Measurements from ENCODE around the gene ZNF740. TPM values are rescaled to one million over a fixed set of nuclear protein-coding genes. Genes with fewer than 3 reads are reported as not detected.
A peak's percentile ranks its signal among the peaks of the same experiment; 100 is the strongest.

The ZNF740 gene
- total RNA-seq, 2 donors from 2014 or later = 5.9 to 7.4 TPM

- H3K36me3 ChIP-seq = no peaks in the 10 kb centered on the region
- TF ChIP-seq, protein P1, sequence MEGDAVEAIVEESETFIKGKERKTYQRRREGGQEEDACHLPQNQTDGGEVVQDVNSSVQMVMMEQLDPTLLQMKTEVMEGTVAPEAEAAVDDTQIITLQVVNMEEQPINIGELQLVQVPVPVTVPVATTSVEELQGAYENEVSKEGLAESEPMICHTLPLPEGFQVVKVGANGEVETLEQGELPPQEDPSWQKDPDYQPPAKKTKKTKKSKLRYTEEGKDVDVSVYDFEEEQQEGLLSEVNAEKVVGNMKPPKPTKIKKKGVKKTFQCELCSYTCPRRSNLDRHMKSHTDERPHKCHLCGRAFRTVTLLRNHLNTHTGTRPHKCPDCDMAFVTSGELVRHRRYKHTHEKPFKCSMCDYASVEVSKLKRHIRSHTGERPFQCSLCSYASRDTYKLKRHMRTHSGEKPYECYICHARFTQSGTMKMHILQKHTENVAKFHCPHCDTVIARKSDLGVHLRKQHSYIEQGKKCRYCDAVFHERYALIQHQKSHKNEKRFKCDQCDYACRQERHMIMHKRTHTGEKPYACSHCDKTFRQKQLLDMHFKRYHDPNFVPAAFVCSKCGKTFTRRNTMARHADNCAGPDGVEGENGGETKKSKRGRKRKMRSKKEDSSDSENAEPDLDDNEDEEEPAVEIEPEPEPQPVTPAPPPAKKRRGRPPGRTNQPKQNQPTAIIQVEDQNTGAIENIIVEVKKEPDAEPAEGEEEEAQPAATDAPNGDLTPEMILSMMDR (IDR thresholded peaks at IDR 0.05) = no peak
- H3K4me3 ChIP-seq = no peak overlapping the region
- no peaks in the 10 kb centered on the region for H3K9me3 ChIP-seq
- no peaks in the 10 kb centered on the region for H3K27me3 ChIP-seq
- no peak overlapping the region for H3K27ac ChIP-seq
- H3K4me1 ChIP-seq = peaks cover 0 to 44% of the 10 kb centered on the region in 2 donors
- no peak for DNase-seq (ENCODE audit: low spot score)
Observed at GRCh38 chr12:53230108-53230845, 49.8 kb downstream of the ZNF740 start.

GRCh38 chr12:53231671-53231920, 51.1 kb downstream of the ZNF740 start:
- Histone ChIP-seq H3K4me1 (peaks cover 0 to 44% of the 10 kb centered on the region in 2 donors), H3K27me3 (no peaks in the 10 kb centered on the region), H3K27ac (peak overlapping the region; percentile 75 to 79), H3K4me3 (peak overlapping the region; percentile 43 to 73), H3K9me3 (no peaks in the 10 kb centered on the region), H3K36me3 (no peaks in the 10 kb centered on the region)
- TF ChIP-seq, protein P1 (IDR thresholded peaks at IDR 0.05) = no peak
- no peak for DNase-seq (ENCODE audit: low spot score)

- H3K4me1 ChIP-seq = peaks cover 0 to 44% of the 10 kb centered on the region in 2 donors
- peak within 1 kb of the TSS; percentile 75 to 79 for H3K27ac ChIP-seq
- H3K27me3 ChIP-seq = no peaks in the 10 kb centered on the region
- H3K9me3 ChIP-seq = no peaks in the 10 kb centered on the region
- H3K36me3 ChIP-seq = no peaks in the 10 kb centered on the region
- peak; percentile 75 for DNase-seq (ENCODE audit: low spot score)
- TF ChIP-seq, protein P1 (IDR thresholded peaks at IDR 0.05) = no peak
- peak within 1 kb of the TSS; percentile 43 to 73 for H3K4me3 ChIP-seq
Observed at GRCh38 chr12:53231921-53232645, 51.6 kb downstream of the ZNF740 start, which contains the start of gene RARG. RARG (minus strand) TSS chr12:53232209; CDS start chr12:53227545, 4,664 bp downstream.

- peak overlapping the region; percentile 75 to 79 for H3K27ac ChIP-seq
- DNase-seq (ENCODE audit: low spot score) = no peak
- H3K4me3 ChIP-seq = peak overlapping the region; percentile 43 to 73
- peaks cover 0 to 44% of the 10 kb centered on the region in 2 donors for H3K4me1 ChIP-seq
- TF ChIP-seq, protein P1 (IDR thresholded peaks at IDR 0.05) = no peak
- H3K36me3 ChIP-seq = no peaks in the 10 kb centered on the region
- no peaks in the 10 kb centered on the region for H3K9me3 ChIP-seq
- H3K27me3 ChIP-seq = no peaks in the 10 kb centered on the region
Observed at GRCh38 chr12:53232646-53233461, 52.3 kb downstream of the ZNF740 start.

DNA sequence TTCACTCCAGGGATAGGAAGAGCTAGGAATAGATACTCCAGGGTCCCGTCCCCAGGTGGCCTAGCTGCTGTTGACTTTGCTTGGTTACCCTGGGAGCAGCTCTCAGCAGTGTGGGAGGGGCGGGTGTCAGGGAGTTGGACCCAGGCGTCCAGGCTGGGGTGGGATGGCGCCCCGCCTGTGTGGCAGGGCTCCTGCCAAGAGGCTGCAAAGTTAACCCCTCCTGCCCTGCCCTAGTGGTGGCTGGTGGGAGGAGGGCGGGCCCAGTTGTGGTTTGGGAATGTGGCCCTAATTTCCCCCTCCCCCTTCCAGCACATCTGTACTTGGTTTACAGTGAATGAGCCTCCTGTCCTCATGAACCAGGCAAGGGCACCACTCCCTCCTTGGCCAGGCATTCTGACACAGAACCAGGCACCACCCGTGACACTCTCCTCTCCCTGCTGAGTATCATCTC, 53.2 kb downstream of the ZNF740 start:
- DNase-seq (ENCODE audit: low spot score) = no peak
- no peaks in the 10 kb centered on the region for H3K27me3 ChIP-seq
- H3K4me1 ChIP-seq = peaks cover 0 to 44% of the 10 kb centered on the region in 2 donors
- TF ChIP-seq, protein P1 (IDR thresholded peaks at IDR 0.05) = no peak
- no peak overlapping the region for H3K4me3 ChIP-seq
- H3K9me3 ChIP-seq = no peaks in the 10 kb centered on the region
- no peaks in the 10 kb centered on the region for H3K36me3 ChIP-seq
- H3K27ac ChIP-seq = peak overlapping the region; percentile 75 to 79
